OCI-LY7 (cell line): ENCODE results near the gene CACNA1D. TPM values are rescaled to one million over a fixed set of nuclear protein-coding genes. Genes with fewer than 3 reads are reported as not detected.

Experiments used
- BruUV-seq: library from RNA; stranded (reverse); fragments of 400-500 nt; replicated peaks from 2 replicates; lab custom pipeline; 2021; lab: Mats Ljungman, UMichigan
- CTCF ChIA-PET: fragments of 300-600 bp; sonication (Branson Sonifier 250); formaldehyde crosslinking; loops from one replicate; lab custom pipeline; 2022; ENCODE audit warnings: antibody characterized with exemption; ENCODE audit not compliant: unreplicated experiment; lab: Charles Lee
- POLR2A ChIA-PET: fragments of 300-600 bp; sonication (Branson Sonifier 250); formaldehyde crosslinking; loops from one replicate; lab custom pipeline; 2022; ENCODE audit warnings: antibody characterized with exemption; lab: Charles Lee
- DNase-seq: peaks from one replicate; pipeline ENCODE4 v3.0.0-alpha.2; 2015; ENCODE audit warnings: low spot score
- H2AFZ ChIP-seq: fragments of 200-600 bp; sonication (generic), shearing (Covaris generic); 2 replicates; pipeline ENCODE4 v1.6.1; 2014; ENCODE audit warnings: mild to moderate bottlenecking, antibody characterized with exemption, low read length, moderate library complexity
- H3K27ac ChIP-seq: fragments of 200-600 bp; sonication (generic); 2 replicates; pipeline ENCODE4 v1.5.1; 2014; ENCODE audit warnings: mixed run types, low read depth, mild to moderate bottlenecking, moderate library complexity, low read length, inconsistent platforms; ENCODE audit not compliant: poor library complexity, severe bottlenecking
- H3K36me3 ChIP-seq: fragments of 200-600 bp; sonication (generic); 2 replicates; pipeline ENCODE4 v1.6.1; 2014; ENCODE audit warnings: mild to moderate bottlenecking, antibody characterized with exemption, low read length, moderate library complexity, mixed read lengths; ENCODE audit not compliant: insufficient read depth
- H3K4me1 ChIP-seq: fragments of 200-600 bp; sonication (generic); 2 replicates; pipeline ENCODE4 v1.5.1; 2014; ENCODE audit warnings: mild to moderate bottlenecking, low read length; ENCODE audit not compliant: insufficient read depth, poor library complexity, severe bottlenecking
- H3K4me2 ChIP-seq: fragments of 200-600 bp; sonication (generic); 2 replicates; pipeline ENCODE4 v1.6.1; 2014; ENCODE audit warnings: mild to moderate bottlenecking, low read length
- H3K4me3 ChIP-seq: fragments of 200-600 bp; sonication (generic); 2 replicates; pipeline ENCODE4 v1.5.1; 2014; ENCODE audit warnings: mild to moderate bottlenecking, low read depth, low read length; ENCODE audit not compliant: poor library complexity, severe bottlenecking
- H3K79me2 ChIP-seq: fragments of 200-600 bp; sonication (generic); 2 replicates; pipeline ENCODE4 v1.6.1; 2016; ENCODE audit warnings: low read depth, mild to moderate bottlenecking, low read length, moderate library complexity, mixed read lengths; ENCODE audit not compliant: insufficient read depth
- H3K9me2 ChIP-seq: fragments of 200-600 bp; sonication (generic); 2 replicates; pipeline ENCODE4 v1.6.1; 2016; ENCODE audit warnings: mild to moderate bottlenecking, low read length, mixed read lengths; ENCODE audit not compliant: insufficient read depth
- H3K9me3 ChIP-seq: fragments of 200-600 bp; sonication (generic); 2 replicates; pipeline ENCODE4 v1.6.1; 2014; ENCODE audit warnings: mild to moderate bottlenecking, mixed run types, low read length, mixed read lengths
- H4K20me1 ChIP-seq: fragments of 200-600 bp; sonication (generic); 2 replicates; pipeline ENCODE4 v1.6.1; 2014; ENCODE audit warnings: mild to moderate bottlenecking, antibody characterized with exemption, low read length, moderate library complexity, mixed read lengths; ENCODE audit not compliant: insufficient read depth
- EZH2phosphoT487 ChIP-seq: fragments of 200-600 bp; sonication (generic); IDR thresholded peaks from 2 replicates; pipeline ENCODE4 v1.6.1; 2018; ENCODE audit warnings: low read depth, borderline replicate concordance, mild to moderate bottlenecking, mixed run types, antibody characterized with exemption, low read length, moderate library complexity, mixed read lengths
- intact Hi-C: fragments of 100-400 bp; cut with micrococcal nuclease; formaldehyde crosslinking; loops from one replicate; pipeline ENCODE4 v1.10.0; 2022; ENCODE audit not compliant: unreplicated experiment
- total RNA-seq, 2 experiments: library from RNA; depleted of rRNA in 1 of 2; stranded (reverse); fragments of >200 nt in 1 of 2; shearing (Covaris generic) in 1 of 2; gene quantifications; 2 replicates each; pipeline ENCODE4 v1.2.3, GENCODE V29; 2014 to 2022
- TF ChIP-seq, protein P1 (sequence below): fragments of 200-600 bp; sonication (generic); conservative IDR thresholded peaks from 2 replicates; pipeline ENCODE4 v1.5.1; 2014; ENCODE audit warnings: mild to moderate bottlenecking, antibody characterized with exemption, low read length, moderate library complexity, mixed read lengths

Gene CACNA1D
- total RNA-seq, 2 experiments from 2014 or later = 0.42 TPM; not detected in 1

GRCh38 chr3:53493595-53493962 is 832 bp upstream of the CACNA1D start:
- Histone ChIP-seq H3K4me1 (no peaks in the 10 kb centered on the region), H3K36me3 (no peaks in the 10 kb centered on the region), H3K27ac (no peak overlapping the region), H2AFZ (no peak overlapping the region), H3K4me2 (no peak overlapping the region), H3K79me2 (no peaks in the 10 kb centered on the region), H3K4me3 (no peak overlapping the region), H4K20me1 (no peaks in the 10 kb centered on the region), H3K9me3 (no peaks in the 10 kb centered on the region), H3K9me2 (no peaks in the 10 kb centered on the region)
- intact Hi-C loops = no loop called here
- no peak for TF ChIP-seq EZH2phosphoT487
- TF ChIP-seq, protein P1, sequence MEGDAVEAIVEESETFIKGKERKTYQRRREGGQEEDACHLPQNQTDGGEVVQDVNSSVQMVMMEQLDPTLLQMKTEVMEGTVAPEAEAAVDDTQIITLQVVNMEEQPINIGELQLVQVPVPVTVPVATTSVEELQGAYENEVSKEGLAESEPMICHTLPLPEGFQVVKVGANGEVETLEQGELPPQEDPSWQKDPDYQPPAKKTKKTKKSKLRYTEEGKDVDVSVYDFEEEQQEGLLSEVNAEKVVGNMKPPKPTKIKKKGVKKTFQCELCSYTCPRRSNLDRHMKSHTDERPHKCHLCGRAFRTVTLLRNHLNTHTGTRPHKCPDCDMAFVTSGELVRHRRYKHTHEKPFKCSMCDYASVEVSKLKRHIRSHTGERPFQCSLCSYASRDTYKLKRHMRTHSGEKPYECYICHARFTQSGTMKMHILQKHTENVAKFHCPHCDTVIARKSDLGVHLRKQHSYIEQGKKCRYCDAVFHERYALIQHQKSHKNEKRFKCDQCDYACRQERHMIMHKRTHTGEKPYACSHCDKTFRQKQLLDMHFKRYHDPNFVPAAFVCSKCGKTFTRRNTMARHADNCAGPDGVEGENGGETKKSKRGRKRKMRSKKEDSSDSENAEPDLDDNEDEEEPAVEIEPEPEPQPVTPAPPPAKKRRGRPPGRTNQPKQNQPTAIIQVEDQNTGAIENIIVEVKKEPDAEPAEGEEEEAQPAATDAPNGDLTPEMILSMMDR = no peak
- no peak for DNase-seq
- BruUV-seq = no TSS peak
- ChIA-PET CTCF (no interaction called here), POLR2A (no interaction called here)

GRCh38 chr3:53495146-53495519 is 722 bp downstream of the CACNA1D start:
- Histone ChIP-seq H3K9me2 (no peaks in the 10 kb centered on the region), H3K36me3 (no peaks in the 10 kb centered on the region), H3K4me2 (no peak overlapping the region), H3K4me3 (no peak overlapping the region), H3K9me3 (no peaks in the 10 kb centered on the region), H3K4me1 (no peaks in the 10 kb centered on the region), H3K27ac (no peak overlapping the region), H4K20me1 (no peaks in the 10 kb centered on the region), H2AFZ (no peak overlapping the region), H3K79me2 (no peaks in the 10 kb centered on the region)
- CTCF ChIA-PET = no interaction called here
- no peak for DNase-seq
- intact Hi-C loops = no loop called here
- TF ChIP-seq EZH2phosphoT487 = no peak
- no TSS peak for BruUV-seq
- POLR2A ChIA-PET = no interaction called here

GRCh38 chr3:53495520-53496391 is 1.3 kb downstream of the CACNA1D start:
- ChIA-PET POLR2A (no interaction called here), CTCF (no interaction called here)
- Histone ChIP-seq H3K4me1 (no peaks in the 10 kb centered on the region), H3K9me3 (no peaks in the 10 kb centered on the region), H3K4me2 (no peak overlapping the region), H4K20me1 (no peaks in the 10 kb centered on the region), H3K36me3 (no peaks in the 10 kb centered on the region), H2AFZ (no peak overlapping the region), H3K9me2 (no peaks in the 10 kb centered on the region), H3K79me2 (no peaks in the 10 kb centered on the region), H3K4me3 (no peak overlapping the region), H3K27ac (no peak overlapping the region)
- no TSS peak for BruUV-seq
- no peak for DNase-seq
- intact Hi-C loops = no loop called here
- TF ChIP-seq EZH2phosphoT487 = no peak
- TF ChIP-seq, protein P1 = no peak
